GM10266 (cell line): Measurements from ENCODE around the gene GPATCH2.

Source experiments
- DNase-seq: peaks from one replicate; pipeline ENCODE4 v3.0.0; 2012; ENCODE audit errors: extremely low spot score
- CTCF ChIP-seq: IDR thresholded peaks from 2 replicates; pipeline ENCODE4 v1.5.1; 2012; ENCODE audit warnings: mild to moderate bottlenecking, low read depth; ENCODE audit not compliant: control insufficient read depth, insufficient read depth; ENCODE audit errors: missing control alignments

GPATCH2 gene

GRCh38 chr1:217562229-217562878, 68.5 kb downstream of the GPATCH2 start:
- TF ChIP-seq CTCF, result no peak
- DNase-seq, result no peak

- no peak for TF ChIP-seq CTCF
- no peak for DNase-seq
Observed at GRCh38 chr1:217561446-217561845, 69.4 kb downstream of the GPATCH2 start.

- no peak for DNase-seq
- TF ChIP-seq CTCF, result no peak
Observed at GRCh38 chr1:217554849-217555248, 76.0 kb downstream of the GPATCH2 start.

- TF ChIP-seq CTCF, result no peak
- DNase-seq, result no peak
Observed at GRCh38 chr1:217553949-217554509, 76.9 kb downstream of the GPATCH2 start.

DNA sequence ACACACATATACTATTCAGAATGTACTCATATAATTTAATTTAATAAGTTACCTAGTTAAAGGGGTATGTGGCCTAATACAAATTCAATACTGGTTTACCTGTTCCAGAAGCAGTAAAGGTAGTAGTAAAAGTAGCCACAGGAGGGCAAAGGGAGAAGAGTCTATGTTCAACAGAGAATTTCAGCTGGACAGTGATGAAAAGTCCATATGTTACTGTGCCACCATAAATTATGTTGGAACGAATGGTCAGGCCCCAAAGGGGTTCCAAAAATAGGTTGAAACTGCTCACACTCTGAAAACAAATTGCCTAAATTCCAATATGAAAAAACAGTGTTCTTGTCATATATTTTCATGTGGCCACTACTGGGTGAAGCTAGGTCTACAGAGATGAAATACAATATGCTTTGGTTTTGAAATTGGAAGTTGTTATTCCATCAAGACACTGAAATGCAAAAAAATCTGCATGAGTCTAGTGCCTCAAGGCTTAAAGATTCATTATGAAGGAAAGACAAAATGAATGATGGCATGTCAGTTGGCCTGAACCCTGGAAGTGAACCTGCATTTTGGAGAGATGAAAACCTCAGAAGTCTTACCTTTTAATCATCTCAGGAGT, 78.4 kb downstream of the GPATCH2 start:
- no peak for DNase-seq
- no peak for TF ChIP-seq CTCF

DNA sequence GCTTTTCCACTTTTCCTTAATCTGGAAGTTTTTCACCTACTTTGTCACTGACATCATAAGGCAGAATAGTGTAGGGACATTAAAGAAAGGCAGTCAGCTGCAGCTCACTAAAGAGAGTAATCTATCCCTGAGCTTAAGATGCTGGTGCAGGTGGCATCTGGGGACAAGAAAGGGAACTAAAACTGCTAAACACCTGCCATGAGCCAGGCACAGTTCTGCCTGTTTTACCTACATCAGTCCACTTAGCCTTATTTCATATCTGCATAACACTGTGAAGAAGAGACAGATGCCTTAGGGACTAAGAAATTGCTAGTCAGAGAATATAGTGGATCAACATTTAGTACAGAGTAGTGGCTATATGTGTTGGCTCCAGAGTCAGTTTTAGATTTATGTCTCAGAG, 88.1 kb downstream of the GPATCH2 start:
- TF ChIP-seq CTCF, result no peak
- DNase-seq, result no peak

DNA sequence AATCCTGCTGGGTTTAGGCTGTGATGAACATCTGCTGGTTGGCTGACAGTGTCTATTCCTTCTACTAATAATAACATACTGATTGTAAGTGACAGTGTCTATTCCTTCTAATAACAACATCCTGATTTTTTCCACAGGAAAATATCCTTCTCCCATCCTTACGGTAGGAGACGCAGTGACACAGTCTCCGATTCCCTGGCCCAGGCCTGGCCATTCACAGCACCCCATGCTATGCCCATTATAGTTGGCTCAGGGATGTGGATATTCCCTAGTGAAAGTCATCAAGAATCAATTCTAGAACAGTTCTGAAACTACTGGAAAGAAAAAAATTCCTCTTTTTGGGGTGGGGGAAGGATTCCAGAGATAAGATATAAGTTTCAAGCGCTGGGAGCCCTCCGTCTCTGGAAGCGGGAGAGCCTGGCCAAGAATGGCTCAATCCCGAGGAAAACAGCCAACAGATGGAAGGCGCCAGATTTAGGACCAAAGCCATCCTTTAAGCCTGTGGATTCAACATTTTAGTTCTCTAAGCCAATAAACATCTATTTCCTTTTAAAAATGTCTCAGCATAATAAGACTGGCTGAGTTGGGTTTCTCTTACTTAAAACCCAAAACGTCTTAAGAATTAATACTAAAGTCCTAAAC, 88.6 kb downstream of the GPATCH2 start:
- TF ChIP-seq CTCF, result no peak
- no peak for DNase-seq
